Natural killer cell treated with Interleukin-12 subunit alpha and Interleukin-12 subunit beta and Interleukin-15 and Interleukin-18, amount 100 ng/mL, for 72 hours (primary cell): ENCODE results near the gene MED16. TPM values are rescaled to one million over a fixed set of nuclear protein-coding genes. Genes with fewer than 3 reads are reported as not detected.
"Not testable (repeated sequence)": the region's sequence is repeated elsewhere in the genome, so short reads cannot be mapped to it uniquely, and the experiment has no call there.

Experiments
- ATAC-seq, 2 donors: fragments of 150-1000 bp; cut with Tn5 transposase in 1 of 2; sonication (Bioruptor Pico), chemical (Tn5 transposase) in 1 of 2; 2 replicates each; pipeline ENCODE4 v1.10.0; 2021
- DNase-seq: peaks from one replicate; pipeline ENCODE4 v3.0.0; 2022; ENCODE audit warnings: low spot score
- H3K27ac Mint-ChIP-seq, 2 donors: 1 replicate in 1 of 2; 2 replicates in 1 of 2; pipeline ENCODE4 v1.8.0; 2022; ENCODE audit warnings: mixed read lengths in 2 of 2, mild to moderate bottlenecking in 1 of 2, moderate library complexity in 1 of 2
- H3K27me3 Mint-ChIP-seq, 2 donors: 1 replicate in 1 of 2; 2 replicates in 1 of 2; pipeline ENCODE4 v1.8.0; 2022; ENCODE audit warnings: mixed read lengths in 2 of 2
- H3K36me3 Mint-ChIP-seq: one replicate; pipeline ENCODE4 v1.8.0; 2022; ENCODE audit warnings: mixed read lengths
- H3K4me1 Mint-ChIP-seq, 2 donors: 1 replicate in 1 of 2; 2 replicates in 1 of 2; pipeline ENCODE4 v1.8.0; 2022; ENCODE audit warnings: low read depth in 2 of 2, mixed read lengths in 2 of 2, mild to moderate bottlenecking in 1 of 2
- H3K4me3 Mint-ChIP-seq: one replicate; pipeline ENCODE4 v1.8.0; 2022; ENCODE audit warnings: mixed read lengths
- H3K9me3 Mint-ChIP-seq: 2 replicates; pipeline ENCODE4 v1.8.0; 2022; ENCODE audit warnings: mixed read lengths
- total RNA-seq, 2 donors: library from RNA; stranded (reverse); gene quantifications; one replicate each; pipeline ENCODE4 v1.2.3, GENCODE V29; 2022

The MED16 gene
- total RNA-seq, 2 donors from 2014 or later: 46.4 to 79.6 TPM

- Mint-ChIP-seq H3K27me3 (peaks cover 0 to 8% of the 10 kb centered on the region in 2 donors), H3K4me3 (no peak within 1 kb of the TSS), H3K36me3 (no peaks in the 10 kb centered on the region), H3K27ac (no peak within 1 kb of the TSS), H3K9me3 (no peaks in the 10 kb centered on the region), H3K4me1 (no peaks in the 10 kb centered on the region)
- DNase-seq (no peak), ATAC-seq (peak; percentile 41 to 44)
These were observed 65.2 kb downstream of the MED16 start, which contains the start of gene AZU1 for GRCh38 chr19:827710-828321. Gene AZU1 (plus strand): TSS chr19:827837. CDS start chr19:827847, 10 bp downstream.

- Mint-ChIP-seq H3K9me3 (no peaks in the 10 kb centered on the region), H3K36me3 (no peaks in the 10 kb centered on the region), H3K4me3 (no peak overlapping the region), H3K27ac (no peak overlapping the region), H3K27me3 (peaks cover 0 to 8% of the 10 kb centered on the region in 2 donors), H3K4me1 (no peaks in the 10 kb centered on the region)
- no peak for DNase-seq
- peak in 1 of 2 donors; percentile 2 for ATAC-seq
These were observed 65.7 kb downstream of the MED16 start for GRCh38 chr19:827314-827709.

GRCh38 chr19:825897-826644 is 66.9 kb downstream of the MED16 start:
- ATAC-seq: no peak
- no peak for DNase-seq
- H3K36me3 Mint-ChIP-seq: no peaks in the 10 kb centered on the region
- H3K4me3 Mint-ChIP-seq: no peak overlapping the region
- H3K27me3 Mint-ChIP-seq: peaks cover 0 to 8% of the 10 kb centered on the region in 2 donors
- H3K27ac Mint-ChIP-seq: no peak overlapping the region
- H3K4me1 Mint-ChIP-seq: no peaks in the 10 kb centered on the region
- H3K9me3 Mint-ChIP-seq: no peaks in the 10 kb centered on the region

GRCh38 chr19:824885-825284 is 68.1 kb downstream of the MED16 start:
- no peak overlapping the region for H3K4me3 Mint-ChIP-seq
- ATAC-seq: peak in 1 of 2 donors; percentile 2
- H3K4me1 Mint-ChIP-seq: no peaks in the 10 kb centered on the region
- peaks cover 0 to 8% of the 10 kb centered on the region in 2 donors for H3K27me3 Mint-ChIP-seq
- no peak overlapping the region for H3K27ac Mint-ChIP-seq
- H3K36me3 Mint-ChIP-seq: no peaks in the 10 kb centered on the region
- DNase-seq: peak; percentile 39
- no peaks in the 10 kb centered on the region for H3K9me3 Mint-ChIP-seq

- ATAC-seq (no peak), DNase-seq (peak; percentile 39)
- no peaks in the 10 kb centered on the region for H3K9me3 Mint-ChIP-seq
- H3K27ac Mint-ChIP-seq: no peak overlapping the region
- no peaks in the 10 kb centered on the region for H3K36me3 Mint-ChIP-seq
- H3K27me3 Mint-ChIP-seq: peaks cover 0 to 8% of the 10 kb centered on the region in 2 donors
- no peak overlapping the region for H3K4me3 Mint-ChIP-seq
- H3K4me1 Mint-ChIP-seq: no peaks in the 10 kb centered on the region
These were observed 69.3 kb downstream of the MED16 start for GRCh38 chr19:823565-824121.

- ATAC-seq: peak in 1 of 2 donors; percentile 34
- H3K4me3 Mint-ChIP-seq: no peak within 1 kb of the TSS
These were observed 71.0 kb downstream of the MED16 start, which contains the start of gene PLPPR3 for GRCh38 chr19:821825-822503. Gene PLPPR3 (minus strand): TSS chr19:821955. CDS start chr19:821559, 396 bp downstream.

GRCh38 chr19:821231-821824 is 71.7 kb downstream of the MED16 start:
- DNase-seq (peak; percentile 60), ATAC-seq (no peak)
- Mint-ChIP-seq H3K4me1 (peaks cover 3 to 4% of the 10 kb centered on the region in 2 donors), H3K4me3 (no peak overlapping the region), H3K36me3 (peaks cover 6% of the 10 kb centered on the region), H3K27me3 (peaks cover 0 to 8% of the 10 kb centered on the region in 2 donors), H3K27ac (no peak overlapping the region), H3K9me3 (peaks cover 3% of the 10 kb centered on the region)

More at GRCh38 chr19:821825-822503, 71.0 kb downstream of the MED16 start, which contains the start of gene PLPPR3:
- H3K27ac Mint-ChIP-seq: no peak within 1 kb of the TSS
- no peaks in the 10 kb centered on the region for H3K4me1 Mint-ChIP-seq
- no peaks in the 10 kb centered on the region for H3K36me3 Mint-ChIP-seq
- peak; percentile 53 for DNase-seq
- H3K9me3 Mint-ChIP-seq: no peaks in the 10 kb centered on the region
- peaks cover 0 to 8% of the 10 kb centered on the region in 2 donors for H3K27me3 Mint-ChIP-seq

GRCh38 chr19:820212-820611 is 72.8 kb downstream of the MED16 start:
- peaks cover 8 to 11% of the 10 kb centered on the region in 2 donors for H3K4me1 Mint-ChIP-seq
- not testable (repeated sequence) for ATAC-seq, DNase-seq, H3K27ac Mint-ChIP-seq, H3K4me3 Mint-ChIP-seq, H3K9me3 Mint-ChIP-seq, H3K27me3 Mint-ChIP-seq
- H3K36me3 Mint-ChIP-seq: peaks cover 13% of the 10 kb centered on the region

Other genes with a start within 250 kb of the MED16 start
- 100 to 1,000 TPM in 1 of 2 donors, 10 to 100 TPM in 1; 77.7 to 138 TPM for gene RNF126, start 230.0 kb downstream of the MED16 start, total RNA-seq
- 1 to 10 TPM; 1.7 to 3.6 TPM for gene FSTL3, start 216.8 kb downstream of the MED16 start, total RNA-seq
- gene PRSS57, start 197.7 kb downstream of the MED16 start, total RNA-seq: 1 to 10 TPM in 1 of 2 donors, not detected in 1; 1.4 TPM
- not detected for gene PALM, start 184.3 kb downstream of the MED16 start, total RNA-seq
- not detected for gene MISP, start 142.1 kb downstream of the MED16 start, total RNA-seq
- gene PTBP1, start 95.7 kb downstream of the MED16 start, total RNA-seq: 100 to 1,000 TPM; 604 to 619 TPM
- gene PLPPR3, start 71.2 kb downstream of the MED16 start, total RNA-seq: not detected
- under 1 TPM; 0.25 to 0.36 TPM for gene AZU1, start 65.3 kb downstream of the MED16 start, total RNA-seq
- not detected for gene PRTN3, start 52.2 kb downstream of the MED16 start, total RNA-seq
- gene ELANE, start 40.9 kb downstream of the MED16 start, total RNA-seq: not detected
- under 1 TPM in 1 of 2 donors, not detected in 1; 0.53 TPM for gene CFD, start 33.5 kb downstream of the MED16 start, total RNA-seq
- gene RNU6-9, start 297 bp upstream of the MED16 start, total RNA-seq: not detected
- gene R3HDM4, start 20.0 kb upstream of the MED16 start, total RNA-seq: 10 to 100 TPM; 48.4 to 68.3 TPM
- gene KISS1R, start 24.1 kb upstream of the MED16 start, total RNA-seq: 1 to 10 TPM in 1 of 2 donors, not detected in 1; 1.1 TPM
- gene ARID3A, start 32.8 kb upstream of the MED16 start, total RNA-seq: 10 to 100 TPM; 42.8 to 46.1 TPM
- 100 to 1,000 TPM in 1 of 2 donors, 10 to 100 TPM in 1; 57.8 to 106 TPM for gene WDR18, start 91.2 kb upstream of the MED16 start, total RNA-seq
- gene GRIN3B, start 107.2 kb upstream of the MED16 start, total RNA-seq: not detected
- 100 to 1,000 TPM; 150 to 267 TPM for gene TMEM259, start 127.9 kb upstream of the MED16 start, total RNA-seq
- gene RNU6-2, start 128.3 kb upstream of the MED16 start, total RNA-seq: not detected
- 100 to 1,000 TPM; 119 to 141 TPM for gene CNN2, start 133.4 kb upstream of the MED16 start, total RNA-seq
- gene ABCA7, start 146.9 kb upstream of the MED16 start, total RNA-seq: 10 to 100 TPM; 53.7 to 69.9 TPM
- gene ARHGAP45, start 174.0 kb upstream of the MED16 start, total RNA-seq: 100 to 1,000 TPM; 320 to 338 TPM
- gene POLR2E, start 202.2 kb upstream of the MED16 start, total RNA-seq: 100 to 1,000 TPM; 168 to 241 TPM
- 100 to 1,000 TPM in 1 of 2 donors, 10 to 100 TPM in 1; 86.4 to 174 TPM for gene GPX4, start 210.8 kb upstream of the MED16 start, total RNA-seq